ENCODE results near the gene DGKI.

Gene DGKI

GRCh38 chr7:137825489-137825888 is 21.3 kb downstream of the DGKI start:
- H2AFZ ChIP-seq (ENCODE audit: low read depth, low read length), result no peak overlapping the region
- TF ChIP-seq EZH2phosphoT487 (IDR thresholded peaks at IDR 0.05; ENCODE audit: low read depth), result no peak
- TF ChIP-seq, protein P1, sequence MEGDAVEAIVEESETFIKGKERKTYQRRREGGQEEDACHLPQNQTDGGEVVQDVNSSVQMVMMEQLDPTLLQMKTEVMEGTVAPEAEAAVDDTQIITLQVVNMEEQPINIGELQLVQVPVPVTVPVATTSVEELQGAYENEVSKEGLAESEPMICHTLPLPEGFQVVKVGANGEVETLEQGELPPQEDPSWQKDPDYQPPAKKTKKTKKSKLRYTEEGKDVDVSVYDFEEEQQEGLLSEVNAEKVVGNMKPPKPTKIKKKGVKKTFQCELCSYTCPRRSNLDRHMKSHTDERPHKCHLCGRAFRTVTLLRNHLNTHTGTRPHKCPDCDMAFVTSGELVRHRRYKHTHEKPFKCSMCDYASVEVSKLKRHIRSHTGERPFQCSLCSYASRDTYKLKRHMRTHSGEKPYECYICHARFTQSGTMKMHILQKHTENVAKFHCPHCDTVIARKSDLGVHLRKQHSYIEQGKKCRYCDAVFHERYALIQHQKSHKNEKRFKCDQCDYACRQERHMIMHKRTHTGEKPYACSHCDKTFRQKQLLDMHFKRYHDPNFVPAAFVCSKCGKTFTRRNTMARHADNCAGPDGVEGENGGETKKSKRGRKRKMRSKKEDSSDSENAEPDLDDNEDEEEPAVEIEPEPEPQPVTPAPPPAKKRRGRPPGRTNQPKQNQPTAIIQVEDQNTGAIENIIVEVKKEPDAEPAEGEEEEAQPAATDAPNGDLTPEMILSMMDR (IDR thresholded peaks at IDR 0.05; ENCODE audit: low read depth, low read length), result no peak
- no peak overlapping the region for H3K27ac ChIP-seq (ENCODE audit: low read length)
- H3K4me3 ChIP-seq (ENCODE audit: low read length), result no peak overlapping the region
- H3K36me3 ChIP-seq (replicated peaks; ENCODE audit: low read depth, low read length), result no peaks in the 10 kb centered on the region
- H3K9me3 ChIP-seq (ENCODE audit: insufficient read depth, low read length), result no peaks in the 10 kb centered on the region
- no peaks in the 10 kb centered on the region for H3K79me2 ChIP-seq (ENCODE audit: low read length)
- no peaks in the 10 kb centered on the region for H3K27me3 ChIP-seq (ENCODE audit: low read depth, low read length)
- H4K20me1 ChIP-seq (ENCODE audit: insufficient read depth, low read length), result no peaks in the 10 kb centered on the region
- no peak overlapping the region for H3K4me2 ChIP-seq (ENCODE audit: low read length)
- H3K4me1 ChIP-seq (ENCODE audit: low read length), result peaks cover 33% of the 10 kb centered on the region
- H3K9ac ChIP-seq (ENCODE audit: low read length), result no peak overlapping the region

DNA sequence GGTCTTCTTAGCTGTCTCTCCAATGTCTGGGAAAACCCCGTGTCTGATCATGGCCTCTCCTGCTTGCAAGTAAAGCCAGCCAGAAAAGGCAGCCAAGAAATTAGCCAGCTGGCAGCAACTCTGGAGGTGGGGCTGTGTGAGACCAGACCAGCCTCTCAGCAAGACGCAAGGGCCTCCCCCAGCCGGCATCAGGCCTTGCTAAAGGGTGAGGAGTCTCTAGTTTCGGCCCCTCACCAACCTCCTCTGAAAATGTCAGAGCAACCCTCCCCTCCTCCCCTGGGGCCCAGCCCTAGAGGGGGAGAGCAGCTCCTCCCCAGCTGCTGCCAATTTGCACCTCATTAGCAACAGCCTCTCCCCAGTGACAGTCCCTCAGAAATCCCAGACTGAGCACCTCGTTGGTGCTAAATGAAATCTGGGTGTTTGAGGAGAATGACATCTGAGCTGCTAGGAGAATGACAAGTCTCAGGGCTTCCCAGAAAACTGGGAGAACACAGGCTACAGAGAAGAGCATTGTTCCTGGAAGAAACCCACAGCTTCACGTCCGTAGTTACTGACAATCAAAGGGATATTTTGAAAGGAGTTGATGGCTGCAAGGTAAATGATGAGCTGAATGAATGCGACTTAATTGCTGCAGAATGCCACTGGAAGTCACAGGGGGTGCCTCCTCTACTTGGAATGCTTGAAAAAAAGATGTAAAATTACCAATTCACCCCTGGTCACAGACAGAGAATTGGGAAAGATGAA is 25.9 kb downstream of the DGKI start:
- Histone ChIP-seq H3K4me3 (ENCODE audit: low read length) (peak overlapping the region; percentile 63), H3K4me2 (ENCODE audit: low read length) (peak overlapping the region; percentile 78), H3K27ac (ENCODE audit: low read length) (peak overlapping the region; percentile 87), H3K4me1 (ENCODE audit: low read length) (peaks cover 54% of the 10 kb centered on the region), H3K9me3 (ENCODE audit: insufficient read depth, low read length) (no peaks in the 10 kb centered on the region), H3K36me3 (replicated peaks; ENCODE audit: low read depth, low read length) (no peaks in the 10 kb centered on the region), H4K20me1 (ENCODE audit: insufficient read depth, low read length) (no peaks in the 10 kb centered on the region), H3K27me3 (ENCODE audit: low read depth, low read length) (no peaks in the 10 kb centered on the region), H2AFZ (ENCODE audit: low read depth, low read length) (peak overlapping the region; percentile 54; the same call in 1 of the 2 replicates), H3K79me2 (ENCODE audit: low read length) (no peaks in the 10 kb centered on the region), H3K9ac (ENCODE audit: low read length) (peak overlapping the region; percentile 58)
- TF ChIP-seq, protein P1 (IDR thresholded peaks at IDR 0.05; ENCODE audit: low read depth, low read length), result no peak
- TF ChIP-seq EZH2phosphoT487 (IDR thresholded peaks at IDR 0.05; ENCODE audit: low read depth), result no peak

GRCh38 chr7:137820156-137820555 is 26.6 kb downstream of the DGKI start:
- Histone ChIP-seq H2AFZ (ENCODE audit: low read depth, low read length) (peak overlapping the region; percentile 54; the same call in 1 of the 2 replicates), H3K4me2 (ENCODE audit: low read length) (peak overlapping the region; percentile 78)

DNA sequence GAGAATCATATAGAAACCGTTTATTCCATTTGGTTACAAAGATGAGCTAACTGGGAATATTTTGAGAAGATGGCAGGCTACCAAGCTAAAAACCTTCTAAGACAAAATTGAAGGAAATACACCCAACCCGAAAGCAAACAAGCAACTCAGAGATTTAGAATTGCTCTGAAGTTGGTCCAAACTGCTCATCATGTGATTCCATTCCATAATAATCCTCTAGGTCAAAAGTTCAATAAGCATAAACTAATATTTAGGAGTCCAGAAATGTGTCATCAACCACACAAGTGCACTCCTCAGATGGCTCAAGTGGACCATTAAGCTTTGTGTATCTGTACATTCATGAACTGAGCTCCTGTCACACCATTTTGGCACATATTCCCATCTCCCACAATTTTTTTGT is 28.7 kb downstream of the DGKI start:
- Histone ChIP-seq H3K79me2 (ENCODE audit: low read length) (no peaks in the 10 kb centered on the region), H3K9ac (ENCODE audit: low read length) (no peak overlapping the region), H4K20me1 (ENCODE audit: insufficient read depth, low read length) (no peaks in the 10 kb centered on the region), H3K27ac (ENCODE audit: low read length) (no peak overlapping the region), H3K9me3 (ENCODE audit: insufficient read depth, low read length) (no peaks in the 10 kb centered on the region), H2AFZ (ENCODE audit: low read depth, low read length) (no peak overlapping the region), H3K27me3 (ENCODE audit: low read depth, low read length) (no peaks in the 10 kb centered on the region), H3K4me3 (ENCODE audit: low read length) (no peak overlapping the region), H3K36me3 (replicated peaks; ENCODE audit: low read depth, low read length) (no peaks in the 10 kb centered on the region), H3K4me1 (ENCODE audit: low read length) (peaks cover 46% of the 10 kb centered on the region), H3K4me2 (ENCODE audit: low read length) (no peak overlapping the region)
- TF ChIP-seq EZH2phosphoT487 (IDR thresholded peaks at IDR 0.05; ENCODE audit: low read depth), result no peak
- TF ChIP-seq, protein P1 (IDR thresholded peaks at IDR 0.05; ENCODE audit: low read depth, low read length), result no peak

More at GRCh38 chr7:137820156-137820555, 26.6 kb downstream of the DGKI start:
- Histone ChIP-seq H3K27ac (ENCODE audit: low read length) (peak overlapping the region; percentile 87), H3K79me2 (ENCODE audit: low read length) (no peaks in the 10 kb centered on the region), H3K4me1 (ENCODE audit: low read length) (peaks cover 54% of the 10 kb centered on the region), H4K20me1 (ENCODE audit: insufficient read depth, low read length) (no peaks in the 10 kb centered on the region), H3K27me3 (ENCODE audit: low read depth, low read length) (no peaks in the 10 kb centered on the region), H3K9me3 (ENCODE audit: insufficient read depth, low read length) (no peaks in the 10 kb centered on the region), H3K9ac (ENCODE audit: low read length) (peak overlapping the region; percentile 58), H3K36me3 (replicated peaks; ENCODE audit: low read depth, low read length) (no peaks in the 10 kb centered on the region), H3K4me3 (ENCODE audit: low read length) (peak overlapping the region; percentile 63)
- no peak for TF ChIP-seq EZH2phosphoT487 (IDR thresholded peaks at IDR 0.05; ENCODE audit: low read depth)
- TF ChIP-seq, protein P1 (IDR thresholded peaks at IDR 0.05; ENCODE audit: low read depth, low read length), result no peak
